Measurements from ENCODE around the gene ICAM5.

The ICAM5 gene

DNA sequence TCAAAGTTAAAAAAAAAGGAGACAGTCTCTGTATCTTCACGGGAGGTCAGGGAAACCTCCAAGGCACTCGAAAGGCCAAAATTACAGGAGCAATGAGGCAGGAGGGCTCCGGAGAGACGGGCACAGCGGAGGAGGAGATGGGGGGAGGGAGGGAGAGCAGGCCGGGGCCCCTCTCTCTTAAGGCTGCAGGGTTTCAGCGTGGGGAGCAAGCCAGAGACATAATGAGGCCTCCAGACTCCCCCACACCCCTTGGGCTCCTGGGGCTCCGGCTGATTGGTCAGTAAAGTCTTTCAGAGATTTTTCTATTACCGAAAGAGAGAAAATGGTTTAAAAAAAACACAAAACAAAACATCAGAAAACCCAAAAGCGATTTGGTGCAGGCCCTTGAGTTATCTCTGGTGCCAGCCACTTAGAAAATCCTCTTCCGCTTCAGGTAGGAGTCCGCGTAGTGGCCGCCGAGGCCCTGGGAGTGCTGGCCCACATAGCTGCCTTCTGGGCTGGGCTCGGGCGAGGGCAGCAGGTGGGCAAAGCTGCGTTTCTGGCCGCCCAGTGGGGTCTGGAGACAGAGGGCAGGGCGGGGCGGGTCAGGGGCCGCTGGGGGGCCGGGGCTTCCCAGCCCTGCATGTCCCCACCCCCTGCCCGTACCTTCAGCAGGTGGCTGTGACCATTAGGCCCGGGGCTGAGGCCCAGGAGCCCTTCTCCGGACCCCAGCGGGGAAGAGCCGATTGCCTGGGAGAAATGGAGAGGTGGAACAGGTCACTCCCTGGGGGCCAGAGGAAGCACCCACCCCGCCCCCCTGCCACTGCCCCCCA, 27.5 kb downstream of the ICAM5 start:
- TF ChIP-seq CTCF (IDR thresholded peaks at IDR 0.05; ENCODE audit: low read length, missing control alignments): no peak
- DNase-seq (ENCODE audit: low read depth): no peak

DNA sequence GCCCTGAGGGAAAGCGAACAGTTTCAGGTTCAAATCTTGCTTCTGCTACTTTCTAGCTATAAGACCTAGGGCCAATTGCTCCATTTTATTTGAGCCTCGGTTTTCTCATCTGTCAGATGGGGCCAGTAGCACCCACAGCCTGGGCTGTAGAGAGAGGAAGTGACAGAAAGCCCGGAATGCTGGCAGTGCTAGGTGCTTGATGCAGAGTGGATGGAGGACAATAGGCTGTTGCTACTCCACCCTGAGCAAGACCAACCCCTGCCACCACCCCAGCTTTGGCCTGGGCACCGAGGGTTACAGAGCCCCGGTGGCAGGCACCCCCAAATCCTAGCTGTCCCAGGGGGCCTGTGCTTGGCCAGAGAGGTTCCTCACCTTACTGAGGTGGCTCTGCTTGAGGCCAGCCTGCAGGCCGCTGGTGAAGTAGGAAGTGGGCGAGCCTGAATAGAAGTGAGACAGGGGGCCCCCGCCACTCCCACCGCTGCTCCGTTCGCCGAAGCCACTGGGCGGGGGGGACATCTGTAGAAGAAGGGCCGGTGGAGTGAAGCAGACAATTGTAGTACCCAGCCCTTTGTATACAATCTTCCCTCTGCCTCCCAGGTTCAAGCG, 28.2 kb downstream of the ICAM5 start:
- DNase-seq (ENCODE audit: low read depth): no peak
- no peak for TF ChIP-seq CTCF (IDR thresholded peaks at IDR 0.05; ENCODE audit: low read length, missing control alignments)
- no peak overlapping the region for H3K4me3 ChIP-seq (replicated peaks; ENCODE audit: low read depth, low read length)

More for the DNA sequence above, 27.5 kb downstream of the ICAM5 start:
- no peak overlapping the region for H3K4me3 ChIP-seq (replicated peaks; ENCODE audit: low read depth, low read length)

- no peak for DNase-seq (ENCODE audit: low read depth)
- H3K4me3 ChIP-seq (replicated peaks; ENCODE audit: low read depth, low read length): no peak overlapping the region
- TF ChIP-seq CTCF (IDR thresholded peaks at IDR 0.05; ENCODE audit: low read length, missing control alignments): no peak
Measured at GRCh38 chr19:10318807-10319682, 29.3 kb downstream of the ICAM5 start.

DNA sequence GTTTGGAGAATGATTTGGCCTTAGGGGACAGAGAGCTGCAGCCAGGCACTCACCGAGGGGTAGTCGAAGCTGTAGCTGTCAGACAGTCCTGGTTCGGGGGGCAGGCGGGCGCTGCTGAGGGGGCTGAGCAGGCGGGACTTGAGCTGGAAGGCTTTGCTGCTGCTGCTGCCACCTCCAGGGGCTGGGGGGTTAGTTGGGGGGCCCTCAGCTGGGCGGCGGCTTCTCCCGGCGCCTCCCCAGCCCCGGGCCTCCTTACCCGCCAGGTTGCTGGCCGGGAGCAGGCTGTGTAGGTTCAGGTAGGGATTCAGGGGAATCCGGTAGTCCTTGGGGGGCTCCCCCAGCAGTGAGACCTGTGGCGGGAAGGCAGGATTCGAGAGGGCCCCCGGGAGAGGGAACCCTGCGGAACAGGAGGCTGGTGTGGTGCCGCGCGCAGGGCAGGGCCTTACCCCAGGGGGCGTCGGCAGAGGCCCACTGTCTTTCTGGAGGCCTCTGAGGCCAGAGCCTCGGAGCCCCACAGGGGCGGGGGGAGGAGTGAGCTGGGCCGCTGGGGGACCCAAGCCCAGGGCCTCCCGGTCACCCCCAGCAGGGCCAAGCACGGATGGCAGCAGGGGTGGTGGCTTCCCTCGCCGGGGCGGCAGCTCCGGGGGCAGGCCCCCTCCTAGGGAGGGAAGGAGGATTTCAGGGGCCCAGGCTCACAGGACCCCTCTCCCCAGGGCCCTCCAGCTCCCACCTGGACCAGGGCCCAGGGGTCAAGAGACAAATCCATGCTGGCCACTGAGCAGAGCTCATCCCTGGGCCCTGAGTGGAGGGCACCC, 31.1 kb downstream of the ICAM5 start:
- H3K4me3 ChIP-seq (replicated peaks; ENCODE audit: low read depth, low read length): no peak overlapping the region
- DNase-seq (ENCODE audit: low read depth): no peak
- TF ChIP-seq CTCF (IDR thresholded peaks at IDR 0.05; ENCODE audit: low read length, missing control alignments): no peak

- no peak overlapping the region for H3K4me3 ChIP-seq (replicated peaks; ENCODE audit: low read depth, low read length)
- DNase-seq (ENCODE audit: low read depth): no peak
- TF ChIP-seq CTCF (IDR thresholded peaks at IDR 0.05; ENCODE audit: low read length, missing control alignments): no peak
Measured at GRCh38 chr19:10321417-10321797, 31.7 kb downstream of the ICAM5 start.
